HepG2 (cell line): ENCODE data around the gene RSAD1. TPM values are rescaled to one million over a fixed set of nuclear protein-coding genes. Genes with fewer than 3 reads are reported as not detected.

ENCODE experiments used
- ARID4A ChIP-seq: sonication (generic); formaldehyde crosslinking; IDR thresholded peaks from 2 replicates; pipeline ENCODE4 v1.5.0; 2020; ENCODE audit warnings: mild to moderate bottlenecking, missing genetic modification reagents, borderline replicate concordance
- BCL6 ChIP-seq: IDR thresholded peaks from 2 replicates; pipeline ENCODE4 v1.6.1; 2016; ENCODE audit warnings: missing genetic modification reagents, missing compliant biosample characterization
- CENPX ChIP-seq: sonication (generic); formaldehyde crosslinking; IDR thresholded peaks from 2 replicates; pipeline ENCODE4 v1.9.0; 2021; ENCODE audit warnings: mild to moderate bottlenecking, missing genetic modification reagents, moderate library complexity
- FOXA3 ChIP-seq: IDR thresholded peaks from 2 replicates; pipeline ENCODE4 v1.6.1; 2016; ENCODE audit warnings: missing genetic modification reagents, missing compliant biosample characterization
- HOXD1 ChIP-seq: sonication (generic); formaldehyde crosslinking; IDR thresholded peaks from 2 replicates; pipeline ENCODE4 v1.5.0; 2020; ENCODE audit warnings: missing genetic modification reagents
- LRRFIP1 ChIP-seq: sonication (generic); formaldehyde crosslinking; conservative IDR thresholded peaks from 2 replicates; pipeline ENCODE4 v1.4.0; 2020; ENCODE audit warnings: missing genetic modification reagents
- NFE2L2 ChIP-seq: fragments of 150-350 bp; IDR thresholded peaks from 2 replicates; pipeline ENCODE4 v1.6.1; 2014; ENCODE audit warnings: low read length
- PLRG1 ChIP-seq: fragments of 450-650 bp; conservative IDR thresholded peaks from 2 replicates; pipeline ENCODE4 v1.6.1; 2016
- SP140L ChIP-seq: sonication (generic); formaldehyde crosslinking; IDR thresholded peaks from 2 replicates; pipeline ENCODE4 v1.4.0; 2020; ENCODE audit warnings: missing genetic modification reagents, borderline replicate concordance
- ZNF24 ChIP-seq: fragments of 450-650 bp; IDR thresholded peaks from 2 replicates; pipeline ENCODE4 v1.6.1; 2017; ENCODE audit warnings: antibody characterized with exemption, mild to moderate bottlenecking
- ZNF781 ChIP-seq: sonication (generic); formaldehyde crosslinking; IDR thresholded peaks from 2 replicates; pipeline ENCODE4 v1.5.1; 2020; ENCODE audit warnings: borderline replicate concordance, mild to moderate bottlenecking, missing genetic modification reagents; ENCODE audit errors: not compliant biosample characterization
- polyA plus RNA-seq, 8 experiments: library from polyadenylated mRNA; depleted of rRNA in 3 of 8; stranded (reverse) in 7 of 8; unstranded in 1 of 8; fragments of >200 nt; fragmentation: Illumina TruSeq in 4 of 8; extraction: Trizol in 4 of 8; gene quantifications; 2 replicates each; pipeline versions ENCODE4 v1.2.1 to v1.2.3, GENCODE V29; 2011 to 2016; ENCODE audit warnings: low read depth in 4 of 8, missing spikeins in 1 of 8, mixed read lengths in 1 of 8; ENCODE audit not compliant: insufficient read depth in 1 of 8
- total RNA-seq, 5 experiments: library from RNA; depleted of rRNA; stranded (reverse); fragments of >200 nt; fragmentation: Illumina TruSeq; extraction: Trizol; gene quantifications; 2 replicates each; pipeline ENCODE4 v1.2.3, GENCODE V29; 2016; ENCODE audit warnings: low read depth in 1 of 5
- TF ChIP-seq, protein P1 (sequence below): sonication (generic); formaldehyde crosslinking; conservative IDR thresholded peaks from 2 replicates; pipeline ENCODE4 v1.4.0; 2020; ENCODE audit warnings: missing genetic modification reagents
- TF ChIP-seq, protein P2 (sequence below): fragments of 450-650 bp; IDR thresholded peaks from 2 replicates; pipeline ENCODE4 v1.6.1; 2016
- TF ChIP-seq, protein P3 (sequence below): sonication (generic); formaldehyde crosslinking; IDR thresholded peaks from 2 replicates; pipeline ENCODE4 v1.8.0; 2022; ENCODE audit warnings: mild to moderate bottlenecking, missing genetic modification reagents
- TF ChIP-seq, protein P4 (sequence below): IDR thresholded peaks from 2 replicates; pipeline ENCODE4 v1.6.1; 2012; ENCODE audit warnings: inconsistent platforms
- TF ChIP-seq, protein P5 (sequence below): IDR thresholded peaks from 2 replicates; pipeline ENCODE4 v1.6.1; 2016; ENCODE audit warnings: missing genetic modification reagents, missing compliant biosample characterization

Gene RSAD1
- total and polyA plus RNA-seq, 2 of the 13 experiments (the other 11 are each of a cell fraction or from before 2014, with no cell fraction given) = 22.7 to 27.7 TPM

GRCh38 chr17:50482516-50482915, 3.9 kb downstream of the RSAD1 start (continued):
- TF ChIP-seq, protein P1, sequence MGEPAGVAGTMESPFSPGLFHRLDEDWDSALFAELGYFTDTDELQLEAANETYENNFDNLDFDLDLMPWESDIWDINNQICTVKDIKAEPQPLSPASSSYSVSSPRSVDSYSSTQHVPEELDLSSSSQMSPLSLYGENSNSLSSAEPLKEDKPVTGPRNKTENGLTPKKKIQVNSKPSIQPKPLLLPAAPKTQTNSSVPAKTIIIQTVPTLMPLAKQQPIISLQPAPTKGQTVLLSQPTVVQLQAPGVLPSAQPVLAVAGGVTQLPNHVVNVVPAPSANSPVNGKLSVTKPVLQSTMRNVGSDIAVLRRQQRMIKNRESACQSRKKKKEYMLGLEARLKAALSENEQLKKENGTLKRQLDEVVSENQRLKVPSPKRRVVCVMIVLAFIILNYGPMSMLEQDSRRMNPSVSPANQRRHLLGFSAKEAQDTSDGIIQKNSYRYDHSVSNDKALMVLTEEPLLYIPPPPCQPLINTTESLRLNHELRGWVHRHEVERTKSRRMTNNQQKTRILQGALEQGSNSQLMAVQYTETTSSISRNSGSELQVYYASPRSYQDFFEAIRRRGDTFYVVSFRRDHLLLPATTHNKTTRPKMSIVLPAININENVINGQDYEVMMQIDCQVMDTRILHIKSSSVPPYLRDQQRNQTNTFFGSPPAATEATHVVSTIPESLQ = 0 out of 2 replicates have a peak, but pooled peaks have one; percentile 54
- TF ChIP-seq, protein P2, sequence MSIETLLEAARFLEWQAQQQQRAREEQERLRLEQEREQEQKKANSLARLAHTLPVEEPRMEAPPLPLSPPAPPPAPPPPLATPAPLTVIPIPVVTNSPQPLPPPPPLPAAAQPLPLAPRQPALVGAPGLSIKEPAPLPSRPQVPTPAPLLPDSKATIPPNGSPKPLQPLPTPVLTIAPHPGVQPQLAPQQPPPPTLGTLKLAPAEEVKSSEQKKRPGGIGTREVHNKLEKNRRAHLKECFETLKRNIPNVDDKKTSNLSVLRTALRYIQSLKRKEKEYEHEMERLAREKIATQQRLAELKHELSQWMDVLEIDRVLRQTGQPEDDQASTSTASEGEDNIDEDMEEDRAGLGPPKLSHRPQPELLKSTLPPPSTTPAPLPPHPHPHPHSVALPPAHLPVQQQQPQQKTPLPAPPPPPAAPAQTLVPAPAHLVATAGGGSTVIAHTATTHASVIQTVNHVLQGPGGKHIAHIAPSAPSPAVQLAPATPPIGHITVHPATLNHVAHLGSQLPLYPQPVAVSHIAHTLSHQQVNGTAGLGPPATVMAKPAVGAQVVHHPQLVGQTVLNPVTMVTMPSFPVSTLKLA = no peak
- TF ChIP-seq NFE2L2 (peak; percentile 29; the same call in 1 of the 2 replicates), HOXD1 (no peak), PLRG1 (no peak), LRRFIP1 (CRISPR knock-in tag) (no peak), BCL6 (0 out of 2 replicates have a peak, but pooled peaks have one; percentile 39), ZNF781 (CRISPR knock-in tag) (peak; percentile 45), ZNF24 (no peak), CENPX (CRISPR knock-in tag) (no peak), SP140L (CRISPR knock-in tag) (no peak), FOXA3 (peak; percentile 54), ARID4A (CRISPR knock-in tag) (no peak; the same call in 1 of the 2 replicates)
- TF ChIP-seq, protein P3, sequence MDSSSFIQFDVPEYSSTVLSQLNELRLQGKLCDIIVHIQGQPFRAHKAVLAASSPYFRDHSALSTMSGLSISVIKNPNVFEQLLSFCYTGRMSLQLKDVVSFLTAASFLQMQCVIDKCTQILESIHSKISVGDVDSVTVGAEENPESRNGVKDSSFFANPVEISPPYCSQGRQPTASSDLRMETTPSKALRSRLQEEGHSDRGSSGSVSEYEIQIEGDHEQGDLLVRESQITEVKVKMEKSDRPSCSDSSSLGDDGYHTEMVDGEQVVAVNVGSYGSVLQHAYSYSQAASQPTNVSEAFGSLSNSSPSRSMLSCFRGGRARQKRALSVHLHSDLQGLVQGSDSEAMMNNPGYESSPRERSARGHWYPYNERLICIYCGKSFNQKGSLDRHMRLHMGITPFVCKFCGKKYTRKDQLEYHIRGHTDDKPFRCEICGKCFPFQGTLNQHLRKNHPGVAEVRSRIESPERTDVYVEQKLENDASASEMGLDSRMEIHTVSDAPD (CRISPR knock-in tag) = no peak
- TF ChIP-seq, protein P4, sequence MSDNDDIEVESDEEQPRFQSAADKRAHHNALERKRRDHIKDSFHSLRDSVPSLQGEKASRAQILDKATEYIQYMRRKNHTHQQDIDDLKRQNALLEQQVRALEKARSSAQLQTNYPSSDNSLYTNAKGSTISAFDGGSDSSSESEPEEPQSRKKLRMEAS = 0 out of 2 replicates have a peak, but pooled peaks have one; percentile 44
- TF ChIP-seq, protein P5, sequence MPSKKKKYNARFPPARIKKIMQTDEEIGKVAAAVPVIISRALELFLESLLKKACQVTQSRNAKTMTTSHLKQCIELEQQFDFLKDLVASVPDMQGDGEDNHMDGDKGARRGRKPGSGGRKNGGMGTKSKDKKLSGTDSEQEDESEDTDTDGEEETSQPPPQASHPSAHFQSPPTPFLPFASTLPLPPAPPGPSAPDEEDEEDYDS (CRISPR knock-in tag) = peak; percentile 64
